HG03095 (cell line): ENCODE measurements around the gene ME3.

Source experiments
- ATAC-seq: cut with Tn5 transposase; IDR thresholded peaks from one replicate; pipeline ENCODE4 v1.9.1; 2021; ENCODE audit warnings: moderate library complexity; ENCODE audit not compliant: unreplicated experiment

The ME3 gene

DNA sequence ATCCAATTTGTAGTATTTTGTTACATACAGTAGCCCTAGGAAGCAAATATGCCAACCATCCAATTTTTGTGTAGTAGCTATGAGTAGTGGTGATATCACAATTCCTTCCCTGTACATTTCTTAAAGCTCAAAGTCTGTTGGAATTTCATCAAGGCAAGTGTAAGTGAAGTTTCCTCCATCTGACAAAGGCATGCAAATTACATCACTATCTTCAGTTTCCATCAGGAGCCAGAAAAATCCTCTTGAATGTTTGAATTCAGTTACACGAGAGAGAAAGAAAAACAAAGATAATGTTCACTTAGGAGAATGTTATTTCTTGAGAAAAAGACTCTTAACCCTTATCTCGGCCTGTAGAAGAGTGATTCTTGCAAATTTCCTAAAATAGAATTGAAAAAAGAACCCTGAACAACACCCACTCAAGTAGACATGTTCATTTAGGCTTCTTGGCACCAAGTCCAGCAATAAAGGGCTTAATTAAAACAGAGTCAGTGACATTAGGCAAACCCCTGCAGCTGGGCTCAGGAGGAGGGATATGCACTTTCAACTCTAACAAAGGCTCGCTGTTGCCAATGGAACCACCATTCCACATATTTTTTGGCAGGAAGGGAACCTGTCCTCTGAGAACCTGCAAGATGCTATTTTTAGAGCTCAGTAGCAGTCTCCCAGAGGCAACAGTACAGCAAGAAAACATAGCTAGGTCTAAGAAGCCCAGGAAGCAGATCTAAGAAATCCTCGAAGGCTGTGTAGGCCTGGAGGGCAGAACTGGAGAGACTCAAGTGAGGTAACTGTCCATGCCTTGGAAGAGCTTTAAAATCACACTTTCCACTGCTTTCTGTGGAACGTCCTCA lies 153.1 kb downstream of the ME3 start:
- ATAC-seq, result no peak

DNA sequence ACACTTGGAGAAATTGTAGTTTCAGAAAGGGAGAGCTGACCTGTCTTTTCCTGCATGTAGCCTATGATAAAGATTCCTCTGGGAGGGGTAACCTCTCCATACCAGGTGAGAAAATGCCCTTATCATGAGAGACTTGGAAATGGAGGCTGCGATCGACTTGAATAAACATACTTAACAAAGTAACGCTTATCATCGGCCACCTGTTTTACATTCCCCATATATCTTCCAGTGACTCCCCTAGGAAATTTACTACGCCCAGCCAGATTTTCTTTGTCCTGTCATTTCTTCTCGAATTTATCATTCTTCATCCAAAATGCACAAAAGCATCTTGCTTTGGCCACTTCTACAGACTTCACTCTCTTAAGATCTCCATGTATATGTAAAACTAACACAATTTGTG lies 154.2 kb downstream of the ME3 start:
- no peak for ATAC-seq

DNA sequence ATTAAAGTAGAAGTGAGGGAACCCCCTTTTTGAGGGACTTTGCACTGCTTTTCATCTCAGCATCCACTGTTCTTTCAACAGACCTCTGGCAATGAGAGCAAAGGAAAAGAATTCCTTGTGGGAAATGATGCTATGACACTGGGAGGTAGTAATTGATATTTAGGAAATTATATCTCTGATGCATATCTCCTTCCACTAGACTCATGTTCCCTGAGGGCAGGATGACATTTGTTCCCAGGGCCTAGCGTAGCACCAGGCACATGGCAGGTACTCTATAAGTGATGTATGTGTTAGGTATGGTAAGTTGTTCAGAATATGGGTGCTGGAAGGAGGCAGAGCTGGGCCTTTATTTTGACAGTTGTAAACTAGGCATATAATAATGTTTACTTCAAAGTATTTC lies 154.9 kb downstream of the ME3 start:
- no peak for ATAC-seq

DNA sequence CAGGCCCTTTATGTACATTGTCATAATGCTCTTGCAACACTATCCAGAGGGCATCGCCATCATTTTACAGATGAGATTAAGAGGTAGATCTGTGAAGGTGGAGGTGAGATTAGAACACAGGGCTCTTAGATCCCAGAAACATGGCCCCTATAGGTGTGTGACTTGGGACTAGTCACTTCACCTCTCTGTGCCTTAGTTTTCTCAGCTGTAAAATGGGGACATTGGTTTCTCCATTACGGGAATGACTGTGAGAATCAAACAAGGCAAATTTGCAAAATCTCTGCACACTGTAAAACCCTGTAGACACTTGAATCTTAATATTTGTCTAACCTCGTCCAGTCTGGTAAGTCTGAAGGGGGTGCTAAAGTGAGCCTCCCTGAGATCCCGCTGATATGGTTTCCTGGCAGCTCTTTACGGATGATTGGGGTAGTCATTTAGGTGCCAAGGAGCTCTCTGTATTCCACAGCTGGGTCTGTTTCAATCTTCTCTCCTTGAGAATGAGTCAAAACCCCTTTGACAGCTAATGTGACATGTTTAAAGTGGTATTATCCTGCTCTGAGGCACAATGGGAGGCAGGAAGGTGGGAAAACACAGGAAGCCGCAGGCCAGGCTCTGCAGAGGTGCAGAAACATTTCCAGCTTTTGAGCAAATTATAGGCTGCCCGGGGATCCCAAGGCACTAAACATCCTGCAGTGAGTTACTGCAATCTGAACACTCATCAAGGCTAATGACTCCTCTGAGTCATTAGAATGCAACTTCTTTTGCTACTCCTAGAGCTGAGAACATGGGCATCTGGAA lies 156.9 kb downstream of the ME3 start:
- ATAC-seq, result no peak

DNA sequence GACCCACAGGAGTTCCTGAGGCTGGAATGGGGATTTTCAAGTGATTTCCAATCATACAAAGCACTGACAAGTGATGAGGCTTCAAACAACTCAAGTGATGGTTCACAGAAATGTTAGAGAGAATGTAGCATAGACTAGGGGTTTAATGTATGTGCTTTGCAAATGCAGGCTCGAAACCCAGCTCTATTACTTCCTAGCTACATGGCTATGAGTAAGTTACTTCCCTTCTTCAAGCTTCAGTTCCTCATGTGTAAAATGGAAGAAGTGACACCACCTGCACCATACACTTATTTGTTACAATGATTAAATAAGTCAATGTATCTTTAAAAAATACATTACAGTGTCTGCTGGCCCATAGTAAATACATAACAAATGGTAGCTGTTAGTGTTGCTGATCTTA lies 158.0 kb downstream of the ME3 start:
- no peak for ATAC-seq

DNA sequence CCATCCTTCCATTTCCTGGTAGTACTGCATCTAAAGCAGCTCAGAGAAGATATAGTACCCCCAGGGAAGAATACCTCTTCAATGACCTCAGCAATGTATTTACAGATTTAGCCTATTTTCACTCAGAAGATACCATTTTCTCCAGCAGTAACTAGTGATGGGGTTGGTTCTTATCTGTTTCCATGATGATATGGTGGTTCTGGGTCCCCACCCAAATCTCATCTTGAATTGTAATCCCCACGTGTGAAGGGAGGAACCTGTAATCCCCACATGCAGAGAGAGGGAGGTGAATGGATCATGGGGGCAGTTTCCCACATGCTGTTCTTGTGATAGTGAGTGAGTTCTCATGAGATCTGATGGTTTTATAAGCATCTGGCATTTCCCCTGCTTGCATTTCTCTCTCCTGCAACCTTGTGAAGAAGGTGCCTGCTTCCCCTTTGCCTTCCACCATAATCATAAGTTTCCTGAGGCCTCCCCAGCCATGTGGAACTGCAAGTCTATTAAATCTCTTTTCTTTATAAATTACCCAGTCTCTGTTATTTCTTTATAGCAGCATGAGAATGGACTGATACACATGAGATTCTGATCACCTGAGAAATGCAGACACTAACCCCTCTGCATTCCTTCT lies 158.6 kb downstream of the ME3 start:
- ATAC-seq, result no peak

DNA sequence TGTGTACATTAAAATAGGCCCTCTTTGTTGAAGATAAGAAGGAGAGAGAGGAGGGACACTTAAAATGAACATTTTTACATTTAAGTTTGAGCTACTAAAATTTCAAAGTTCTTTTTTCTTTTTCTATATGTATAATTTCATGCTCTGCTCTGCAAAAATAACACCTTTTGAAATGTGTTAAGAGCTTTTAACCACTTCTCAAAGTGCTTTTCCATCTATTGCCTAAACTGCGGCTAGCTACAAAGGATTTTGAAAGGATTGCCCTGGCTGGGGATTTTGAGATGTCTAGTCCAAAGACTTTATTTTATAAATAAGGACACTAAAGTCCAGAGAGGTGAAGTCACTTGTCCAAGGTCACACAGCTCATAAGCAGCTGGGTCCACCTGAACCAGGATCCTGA lies 159.3 kb downstream of the ME3 start:
- ATAC-seq, result no peak

DNA sequence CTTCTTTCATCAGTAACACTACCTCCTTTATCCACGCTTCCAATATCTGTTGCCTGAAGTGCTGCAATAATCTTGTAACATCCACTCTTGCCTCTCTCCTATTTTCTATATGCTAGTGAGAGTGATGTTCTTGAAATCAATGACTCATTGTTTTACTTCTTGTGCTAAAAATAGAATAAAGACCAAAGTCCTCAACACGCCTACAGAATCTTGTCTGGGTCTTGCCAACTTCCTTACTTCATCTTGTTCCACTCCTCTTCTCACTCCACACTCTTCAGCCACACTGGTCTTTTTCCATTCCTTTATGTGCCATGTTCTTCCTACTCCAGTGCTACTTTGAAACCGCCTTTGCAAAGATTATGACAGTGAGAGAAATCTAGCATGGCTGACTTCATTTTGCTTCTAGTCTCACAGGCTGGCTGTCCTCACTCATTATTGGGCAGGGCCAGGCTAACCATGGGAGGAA lies 161.3 kb downstream of the ME3 start:
- ATAC-seq, result peak; percentile 74

DNA sequence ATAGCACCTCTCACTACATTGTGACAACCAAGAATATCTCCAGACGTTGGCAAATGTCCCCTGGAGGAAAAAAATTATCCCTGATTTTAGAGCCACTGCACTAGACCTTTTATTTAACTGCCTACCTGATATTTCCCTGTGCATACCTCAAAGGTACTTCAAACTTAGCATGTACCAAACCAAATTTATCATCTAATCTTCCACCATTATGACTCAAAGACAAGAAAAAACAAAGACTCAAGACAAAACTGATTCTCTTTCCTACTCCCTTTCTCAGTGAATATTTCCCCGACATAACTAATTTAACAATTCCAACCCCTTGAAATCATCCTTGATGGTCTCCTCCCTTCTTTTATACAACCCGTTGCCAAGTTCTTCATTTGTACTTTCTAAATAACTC lies 161.7 kb downstream of the ME3 start:
- ATAC-seq, result no peak

DNA sequence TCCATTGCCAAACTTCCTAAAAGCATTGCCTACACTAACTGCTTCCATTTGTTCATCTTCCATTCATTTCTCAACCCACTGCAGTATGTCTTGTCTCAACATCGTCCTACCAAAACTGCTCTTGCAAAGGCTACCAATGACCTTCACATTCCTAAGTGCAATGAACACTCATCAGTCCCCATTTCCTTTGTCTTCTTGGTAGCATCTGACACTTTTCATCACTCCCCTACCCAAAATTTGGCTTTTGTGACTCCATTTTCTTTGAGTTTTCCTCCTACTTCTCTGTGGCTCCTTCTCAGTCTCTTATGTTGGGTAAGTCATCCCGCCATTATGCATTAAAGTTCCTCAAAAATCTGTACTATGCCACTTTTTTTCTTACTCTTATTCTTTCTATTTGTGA lies 162.3 kb downstream of the ME3 start:
- no peak for ATAC-seq

DNA sequence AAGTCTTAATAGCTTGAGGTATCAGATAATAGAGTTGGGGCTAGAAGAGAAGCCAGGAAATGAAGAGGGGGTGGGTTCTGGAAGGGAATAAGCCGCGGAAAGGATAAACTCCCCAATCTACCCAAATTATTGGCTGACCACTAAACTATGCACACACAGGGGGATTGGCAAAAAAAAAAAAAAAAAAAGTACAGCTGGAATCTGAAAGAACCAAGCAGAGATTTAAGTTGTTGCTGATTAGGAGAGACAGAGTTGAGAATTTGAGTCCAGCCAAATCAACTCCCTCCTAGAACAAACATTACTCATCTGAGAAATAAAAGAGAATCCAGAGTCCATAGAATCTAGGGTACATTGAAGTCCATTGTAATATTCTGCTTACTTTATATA lies 162.8 kb downstream of the ME3 start:
- ATAC-seq, result no peak

DNA sequence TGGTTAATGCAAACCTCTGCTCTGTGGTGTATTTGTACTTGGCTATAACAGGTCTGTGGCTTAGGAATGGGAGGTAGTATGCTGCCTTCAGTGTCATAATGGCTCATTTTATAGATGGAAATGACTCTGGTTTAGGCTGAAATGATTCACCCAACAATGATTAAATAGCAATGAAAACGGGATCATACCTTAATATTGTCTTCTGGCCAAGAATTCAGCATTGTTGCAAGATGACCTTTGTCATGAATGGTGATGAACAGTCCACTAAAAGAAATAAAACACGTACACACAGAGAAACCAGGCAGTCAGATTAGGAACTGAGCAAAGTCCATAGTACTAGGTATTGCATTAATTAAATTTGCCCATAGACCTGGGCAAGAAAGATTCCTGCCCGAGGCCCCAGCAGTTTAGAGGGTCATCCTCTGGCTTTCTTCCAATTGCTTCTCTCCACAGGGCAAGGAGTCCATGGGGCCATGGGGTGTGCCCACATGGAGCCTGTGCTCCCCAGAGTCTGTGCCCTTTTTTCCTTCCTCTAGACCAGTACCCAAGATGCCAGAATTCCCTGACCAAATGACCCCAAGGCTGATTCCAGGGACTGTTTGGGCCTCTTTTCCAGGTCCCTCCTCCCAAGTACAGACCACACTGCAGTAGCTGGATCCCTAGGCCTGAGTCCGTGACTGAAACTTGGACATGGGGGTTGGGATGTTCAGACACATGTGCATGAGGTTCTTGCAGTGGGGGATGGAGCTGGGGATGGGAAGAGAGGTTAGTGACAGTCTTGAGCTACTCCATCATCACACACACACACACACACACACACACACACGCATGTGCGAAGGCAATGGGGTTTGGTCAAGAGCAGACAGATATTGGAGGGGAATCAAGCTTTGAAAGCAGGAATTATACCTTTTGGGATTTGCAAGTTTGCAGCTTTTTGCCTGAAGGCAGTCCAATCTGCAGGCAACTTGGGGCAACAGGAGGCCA lies 163.5 kb downstream of the ME3 start:
- ATAC-seq, result no peak

DNA sequence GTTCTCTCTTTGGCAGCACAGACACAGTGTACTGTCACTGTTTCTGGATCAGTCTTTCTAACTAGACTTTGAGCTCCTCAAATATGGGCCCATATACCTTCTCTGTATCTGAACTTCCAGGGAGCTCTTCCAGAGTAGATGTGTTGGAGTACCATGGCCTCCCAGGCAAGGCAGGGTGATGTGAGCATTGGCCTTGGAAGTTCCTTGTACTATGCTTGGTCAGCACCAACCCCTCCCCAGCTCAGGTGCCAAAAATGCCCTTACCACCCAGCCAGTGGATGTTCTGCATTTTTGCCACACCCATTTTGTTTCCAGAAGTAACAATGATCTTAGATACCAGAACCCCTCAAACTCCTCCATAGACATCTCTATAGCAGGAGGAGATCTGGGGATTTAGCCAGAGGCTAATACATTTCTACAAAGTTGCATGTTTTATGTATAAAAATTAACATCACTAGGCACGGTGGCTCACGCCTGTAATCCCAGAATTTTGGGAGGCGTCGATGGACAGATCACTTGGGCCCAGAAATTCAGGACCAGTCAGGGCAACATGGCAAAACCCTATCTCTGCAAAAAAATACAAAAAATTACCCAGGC lies 165.1 kb downstream of the ME3 start:
- ATAC-seq, result no peak

DNA sequence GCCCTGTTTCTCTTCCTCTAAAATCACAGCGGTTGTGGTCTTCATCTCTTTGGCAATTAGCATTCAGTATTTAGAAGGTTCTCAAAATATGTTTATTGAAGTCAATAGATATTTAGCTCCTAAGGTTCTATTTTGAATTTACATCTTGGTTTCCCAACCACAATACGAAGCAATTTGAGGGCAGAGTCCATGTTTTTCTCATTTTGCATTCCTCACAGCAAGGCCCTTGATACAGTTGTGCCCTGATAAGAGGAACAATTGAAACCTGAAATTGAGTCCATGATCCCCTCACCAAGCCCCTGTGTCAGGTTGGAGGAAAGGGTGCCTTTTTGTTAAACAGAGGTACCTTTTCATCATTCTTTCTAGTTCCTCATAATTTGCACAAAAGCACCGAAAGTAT lies 166.2 kb downstream of the ME3 start:
- no peak for ATAC-seq

DNA sequence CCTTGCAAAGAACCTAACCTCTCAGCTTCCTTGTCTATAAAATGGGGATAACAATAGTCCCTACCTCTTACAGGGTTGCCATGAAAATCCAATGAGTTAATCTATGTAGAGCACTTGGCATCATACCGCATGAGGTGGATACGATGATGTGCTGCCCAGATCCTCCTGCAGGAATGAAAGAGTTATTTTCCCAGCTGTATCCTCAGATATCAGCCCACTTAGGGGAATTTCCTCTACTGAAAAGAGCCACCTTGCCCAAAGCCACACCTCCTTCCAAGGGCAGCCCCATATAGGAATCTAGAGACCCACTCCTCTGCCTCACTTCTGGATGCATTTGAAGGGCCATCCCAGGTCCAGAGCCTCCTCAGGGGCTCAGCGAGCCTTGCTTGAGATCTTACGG lies 169.3 kb downstream of the ME3 start:
- ATAC-seq, result no peak

DNA sequence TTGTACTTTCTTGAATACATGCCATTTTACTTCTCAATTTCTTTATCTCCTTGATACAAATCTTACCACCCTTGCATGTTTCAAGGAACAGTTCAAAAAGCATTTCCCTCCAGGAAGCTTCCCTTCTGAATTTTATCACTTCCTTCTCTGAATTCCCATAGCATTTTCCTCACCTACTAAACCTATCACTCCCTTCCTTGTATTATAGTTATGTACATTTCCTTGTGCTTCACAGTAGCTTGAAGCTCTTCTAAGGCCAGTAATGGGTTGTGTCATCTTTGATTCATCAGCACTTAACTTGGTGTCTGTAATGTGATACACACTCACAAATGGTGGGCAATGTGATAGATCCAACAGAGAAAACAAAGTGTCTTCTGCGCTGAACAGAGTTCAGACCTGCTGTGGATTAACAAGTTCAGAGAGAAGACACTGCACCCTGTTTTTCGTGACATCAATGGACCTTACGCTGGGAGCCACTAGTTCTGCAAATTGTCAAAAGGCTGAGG lies 170.2 kb downstream of the ME3 start:
- ATAC-seq, result no peak

DNA sequence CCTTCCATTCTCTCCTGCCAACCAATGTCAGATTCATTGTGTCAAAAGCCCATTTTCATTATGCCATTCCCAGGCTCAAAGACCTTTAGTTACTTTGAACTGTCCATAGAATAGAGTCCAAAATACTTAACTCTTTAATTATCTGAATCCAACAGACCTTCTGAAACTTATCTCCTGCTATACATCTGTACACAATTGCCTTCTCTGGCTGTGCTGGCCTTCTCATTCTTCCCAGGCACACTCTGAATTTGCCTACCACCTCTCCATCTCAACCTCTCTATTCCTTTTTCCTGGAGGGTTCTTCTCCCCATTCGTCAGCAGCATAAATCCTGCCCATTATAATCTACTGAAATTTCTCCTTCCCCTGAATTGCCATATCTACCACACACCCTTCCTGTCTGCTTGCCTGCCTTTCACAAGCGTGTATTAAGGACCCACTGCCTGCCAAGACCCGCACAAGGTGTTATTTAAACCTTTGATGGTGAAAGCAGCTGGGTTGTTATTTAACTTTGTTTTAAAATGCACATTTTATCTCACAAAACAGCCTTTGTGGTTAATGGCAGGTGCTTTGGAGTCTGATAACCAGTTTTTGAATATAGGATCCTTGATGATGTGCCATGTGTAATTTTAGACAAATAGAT lies 171.8 kb downstream of the ME3 start:
- no peak for ATAC-seq

DNA sequence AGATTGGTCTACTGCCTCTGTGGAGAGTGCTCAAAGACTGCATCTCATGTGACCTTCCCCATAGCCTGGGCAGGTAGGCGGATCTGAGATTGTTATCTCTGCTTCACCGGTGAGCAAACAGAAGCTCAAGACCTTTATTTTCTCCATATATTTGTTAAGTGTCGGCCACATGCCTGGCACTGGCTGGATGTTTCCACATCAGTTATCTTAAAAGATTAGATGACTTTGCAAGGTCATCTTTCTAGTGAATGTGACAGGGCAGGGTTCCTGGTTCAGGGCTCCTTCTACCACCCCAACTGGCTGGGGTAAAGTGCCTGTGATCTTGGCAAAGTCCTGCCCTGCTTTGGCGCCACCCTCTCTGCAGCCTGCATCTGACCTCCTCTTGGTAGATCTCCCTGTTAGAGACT lies 172.7 kb downstream of the ME3 start:
- ATAC-seq, result no peak

DNA sequence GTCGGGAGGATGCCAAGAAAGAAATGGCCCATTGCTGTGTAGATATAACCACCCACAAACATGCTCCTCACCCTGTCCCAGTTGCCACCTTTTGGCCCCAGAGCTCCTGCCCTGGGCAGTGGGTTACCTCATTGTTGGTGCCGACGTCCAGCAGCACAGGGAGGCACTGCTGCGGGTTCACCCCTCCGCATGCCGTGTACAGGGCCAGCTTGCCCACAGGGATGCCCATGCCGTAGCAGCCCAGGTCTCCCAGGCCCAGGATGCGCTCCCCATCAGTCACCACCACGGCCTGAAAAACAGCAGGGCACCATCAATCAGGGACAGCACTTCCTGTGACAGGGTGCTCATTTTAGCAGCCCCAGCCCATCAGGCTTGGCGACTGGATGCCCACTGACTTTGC lies 174.6 kb downstream of the ME3 start:
- ATAC-seq, result no peak

DNA sequence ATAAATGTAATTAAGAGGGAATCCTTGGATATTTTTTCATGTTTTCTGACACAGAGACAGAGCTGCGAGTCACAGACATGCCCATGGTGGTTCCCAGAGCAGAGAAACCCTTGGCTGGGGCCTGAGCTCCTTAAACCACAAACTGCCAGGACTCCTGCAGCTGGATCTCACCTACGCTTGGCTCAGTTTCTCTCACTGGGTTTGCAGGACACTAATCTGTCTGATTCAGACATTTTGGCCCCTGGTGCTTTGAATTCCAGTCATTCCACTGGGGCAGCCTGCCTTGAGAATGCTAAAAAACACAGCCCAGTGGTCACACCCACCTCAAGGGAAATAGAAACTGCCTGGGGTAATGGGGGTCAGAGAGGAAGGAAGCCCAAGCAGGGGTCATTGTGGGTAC lies 175.1 kb downstream of the ME3 start:
- no peak for ATAC-seq
